ENCODE results near the gene SORD. TPM values are rescaled to one million over a fixed set of nuclear protein-coding genes. Genes with fewer than 3 reads are reported as not detected.
A peak's percentile ranks its signal among the peaks of the same experiment; 100 is the strongest.
"Not testable (repeated sequence)": the region's sequence is repeated elsewhere in the genome, so short reads cannot be mapped to it uniquely, and the experiment has no call there.

SORD gene
- total RNA-seq, 1 donor = 13.2 TPM

GRCh38 chr15:45048794-45049631, 26.0 kb downstream of the SORD start:
- no peak overlapping the region for H3K4me3 ChIP-seq (ENCODE audit: low read depth, low read length)
- TF ChIP-seq CTCF (IDR thresholded peaks at IDR 0.05; ENCODE audit: insufficient read depth, low read length) = no peak
- DNase-seq (ENCODE audit: low read depth) = peak; percentile 35

GRCh38 chr15:45050587-45050986, 27.6 kb downstream of the SORD start:
- DNase-seq (ENCODE audit: low read depth) = no peak
- H3K4me3 ChIP-seq (ENCODE audit: low read depth, low read length) = no peak overlapping the region
- TF ChIP-seq CTCF (IDR thresholded peaks at IDR 0.05; ENCODE audit: insufficient read depth, low read length) = no peak

- DNase-seq (ENCODE audit: low read depth); H3K4me3 ChIP-seq (ENCODE audit: low read depth, low read length): not testable (repeated sequence)
These were observed 29.7 kb downstream of the SORD start for GRCh38 chr15:45052676-45053075.

- DNase-seq (ENCODE audit: low read depth); H3K4me3 ChIP-seq (ENCODE audit: low read depth, low read length): not testable (repeated sequence)
These were observed 36.0 kb downstream of the SORD start for GRCh38 chr15:45058690-45059675.

GRCh38 chr15:45062301-45062700, 39.3 kb downstream of the SORD start:
- H3K4me3 ChIP-seq (ENCODE audit: low read depth, low read length); DNase-seq (ENCODE audit: low read depth): not testable (repeated sequence)

GRCh38 chr15:45064386-45064785, 41.4 kb downstream of the SORD start:
- DNase-seq (ENCODE audit: low read depth) = peak; percentile 22
- H3K4me3 ChIP-seq (ENCODE audit: low read depth, low read length) = no peak overlapping the region
- TF ChIP-seq CTCF (IDR thresholded peaks at IDR 0.05; ENCODE audit: insufficient read depth, low read length) = no peak

- not testable (repeated sequence) for DNase-seq (ENCODE audit: low read depth); H3K4me3 ChIP-seq (ENCODE audit: low read depth, low read length)
These were observed 47.0 kb downstream of the SORD start for GRCh38 chr15:45069942-45070360.

- H3K4me3 ChIP-seq (ENCODE audit: low read depth, low read length); DNase-seq (ENCODE audit: low read depth): not testable (repeated sequence)
These were observed 50.6 kb downstream of the SORD start for GRCh38 chr15:45073602-45074001.

GRCh38 chr15:45075440-45076320, 52.7 kb downstream of the SORD start:
- not testable (repeated sequence) for DNase-seq (ENCODE audit: low read depth); H3K4me3 ChIP-seq (ENCODE audit: low read depth, low read length)

- H3K4me3 ChIP-seq (ENCODE audit: low read depth, low read length); DNase-seq (ENCODE audit: low read depth): not testable (repeated sequence)
These were observed 54.4 kb downstream of the SORD start for GRCh38 chr15:45077391-45077790.

GRCh38 chr15:45079201-45079600, 56.2 kb downstream of the SORD start:
- DNase-seq (ENCODE audit: low read depth); H3K4me3 ChIP-seq (ENCODE audit: low read depth, low read length): not testable (repeated sequence)

- DNase-seq (ENCODE audit: low read depth) = peak; percentile 15
- not testable (repeated sequence) for H3K4me3 ChIP-seq (ENCODE audit: low read depth, low read length)
These were observed 56.7 kb downstream of the SORD start for GRCh38 chr15:45079628-45080246.

- not testable (repeated sequence) for H3K4me3 ChIP-seq (ENCODE audit: low read depth, low read length); DNase-seq (ENCODE audit: low read depth)
These were observed 57.6 kb downstream of the SORD start for GRCh38 chr15:45080593-45080992.

Measured in fibroblast of the aortic adventitia (primary cell).